H1 (cell line): ENCODE results near the gene DCXR.

Experiments used
- CEBPB ChIP-seq: IDR thresholded peaks from 2 replicates; pipeline ENCODE4 v1.6.1; 2012; ENCODE audit warnings: low read depth, low read length
- CHD2 ChIP-seq: IDR thresholded peaks from 2 replicates; pipeline ENCODE4 v1.6.1; 2012; ENCODE audit warnings: low read length, improper control_type of control experiment
- CTCF ChIP-seq, 3 experiments: IDR thresholded peaks; 1 replicate in 2 of 3; 2 replicates in 1 of 3; pipeline versions ENCODE4 v1.5.1 to v1.6.1; 2011; ENCODE audit warnings: low read length in 3 of 3, mild to moderate bottlenecking in 3 of 3, inconsistent platforms in 2 of 3, low read depth in 1 of 3, moderate library complexity in 1 of 3; ENCODE audit not compliant: insufficient read depth in 1 of 3; ENCODE audit errors: control extremely low read depth in 1 of 3
- EZH2 ChIP-seq: fragments of 200-600 bp; sonication (generic); IDR thresholded peaks from 2 replicates; pipeline ENCODE4 v1.7.1; 2012; ENCODE audit warnings: low read depth, mild to moderate bottlenecking, moderate library complexity, low read length, inconsistent platforms; ENCODE audit not compliant: severe bottlenecking
- HDAC2 ChIP-seq, 2 experiments: fragments of 300-600 bp in 1 of 2; sonication (generic) in 1 of 2; IDR thresholded peaks; 2 replicates each; pipeline ENCODE4 v1.6.1; 2011 to 2012; ENCODE audit warnings: low read depth in 2 of 2, low read length in 2 of 2, mild to moderate bottlenecking in 2 of 2, moderate library complexity in 2 of 2, borderline replicate concordance in 1 of 2, inconsistent platforms in 1 of 2
- NRF1 ChIP-seq: IDR thresholded peaks from 2 replicates; pipeline ENCODE4 v1.6.1; 2011; ENCODE audit warnings: mild to moderate bottlenecking, low read depth, low read length, improper control_type of control experiment
- POLR2A ChIP-seq, 2 experiments: IDR thresholded peaks; 1 replicate in 1 of 2; 2 replicates in 1 of 2; pipeline ENCODE4 v1.6.1; 2011; ENCODE audit warnings: low read depth in 2 of 2, low read length in 2 of 2, mild to moderate bottlenecking in 2 of 2; ENCODE audit errors: control extremely low read depth in 1 of 2
- RFX5 ChIP-seq: IDR thresholded peaks from 2 replicates; pipeline ENCODE4 v1.6.1; 2011; ENCODE audit warnings: low read depth, low read length, improper control_type of control experiment, borderline replicate concordance
- SP2 ChIP-seq: IDR thresholded peaks from 2 replicates; pipeline ENCODE4 v1.6.1; 2012; ENCODE audit warnings: mild to moderate bottlenecking, low read length, inconsistent platforms
- TAF1 ChIP-seq: IDR thresholded peaks from 2 replicates; pipeline ENCODE4 v1.6.1; 2011; ENCODE audit warnings: mild to moderate bottlenecking, low read depth, low read length
- ZNF274 ChIP-seq: IDR thresholded peaks from 2 replicates; pipeline ENCODE4 v1.7.0; 2012; ENCODE audit warnings: low read length, borderline replicate concordance; ENCODE audit errors: extremely low read depth
- TF ChIP-seq, protein P1 (sequence below): IDR thresholded peaks from 2 replicates; pipeline ENCODE4 v1.6.1; 2011; ENCODE audit warnings: low read length, improper control_type of control experiment
- TF ChIP-seq, protein P2 (sequence below): IDR thresholded peaks from 2 replicates; pipeline ENCODE4 v1.6.1; 2011; ENCODE audit warnings: low read depth, mild to moderate bottlenecking, low read length; ENCODE audit not compliant: insufficient read depth

DNA sequence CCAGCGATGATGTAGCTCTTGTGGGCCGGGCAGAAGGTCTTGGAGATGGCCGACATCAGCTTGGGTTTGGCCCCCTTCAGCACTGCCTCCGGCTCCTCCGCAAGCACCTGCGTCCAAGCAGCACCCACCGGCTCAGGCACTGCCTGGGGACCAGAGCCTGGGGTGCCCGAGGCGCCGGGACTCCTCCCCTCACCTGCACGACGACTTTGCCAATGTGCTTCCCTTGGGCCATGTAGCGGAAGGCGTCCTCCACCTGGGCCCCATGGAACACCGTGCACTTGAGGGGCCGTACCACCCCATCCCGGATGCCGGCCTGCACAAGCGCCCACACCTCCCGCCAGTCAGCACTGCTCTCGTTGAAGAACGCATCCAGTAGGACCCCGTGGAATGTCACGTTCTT lies 45.5 kb upstream of the DCXR start:
- TF ChIP-seq CHD2 (no peak), CEBPB (no peak), CTCF (IDR thresholded peaks at IDR 0.05; ENCODE audit: control extremely low read depth in 1 of 3, insufficient read depth in 1 of 3, low read depth in 1 of 3, low read length in 3 of 3) (no peak), ZNF274 (no peak), RFX5 (no peak), HDAC2 (IDR thresholded peaks at IDR 0.05; ENCODE audit: borderline replicate concordance in 1 of 2, low read depth in 2 of 2, low read length in 2 of 2) (no peak), POLR2A (IDR thresholded peaks at IDR 0.05; ENCODE audit: control extremely low read depth in 1 of 2, low read depth in 2 of 2, low read length in 2 of 2) (no peak), SP2 (no peak), TAF1 (no peak), EZH2 (no peak), NRF1 (no peak)
- TF ChIP-seq, protein P1, sequence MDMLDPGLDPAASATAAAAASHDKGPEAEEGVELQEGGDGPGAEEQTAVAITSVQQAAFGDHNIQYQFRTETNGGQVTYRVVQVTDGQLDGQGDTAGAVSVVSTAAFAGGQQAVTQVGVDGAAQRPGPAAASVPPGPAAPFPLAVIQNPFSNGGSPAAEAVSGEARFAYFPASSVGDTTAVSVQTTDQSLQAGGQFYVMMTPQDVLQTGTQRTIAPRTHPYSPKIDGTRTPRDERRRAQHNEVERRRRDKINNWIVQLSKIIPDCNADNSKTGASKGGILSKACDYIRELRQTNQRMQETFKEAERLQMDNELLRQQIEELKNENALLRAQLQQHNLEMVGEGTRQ, result no peak
- TF ChIP-seq, protein P2, sequence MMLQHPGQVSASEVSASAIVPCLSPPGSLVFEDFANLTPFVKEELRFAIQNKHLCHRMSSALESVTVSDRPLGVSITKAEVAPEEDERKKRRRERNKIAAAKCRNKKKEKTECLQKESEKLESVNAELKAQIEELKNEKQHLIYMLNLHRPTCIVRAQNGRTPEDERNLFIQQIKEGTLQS, result no peak
